IPS-NIHi11 (cell line): ENCODE results near the gene MB.
A peak's percentile ranks its signal among the peaks of the same experiment; 100 is the strongest.
"Not testable (repeated sequence)": the region's sequence is repeated elsewhere in the genome, so short reads cannot be mapped to it uniquely, and the experiment has no call there.

Experiments used
- DNase-seq: peaks from one replicate; pipeline ENCODE4 v3.0.0; 2012; ENCODE audit warnings: mixed read lengths, low spot score

MB gene

GRCh38 chr22:35637254-35637653 is 20.1 kb upstream of the MB start:
- DNase-seq = no peak

- no peak for DNase-seq
Observed at GRCh38 chr22:35634943-35635540, 17.9 kb upstream of the MB start.

GRCh38 chr22:35634015-35634414 is 16.9 kb upstream of the MB start:
- DNase-seq = no peak

GRCh38 chr22:35633520-35633919 is 16.4 kb upstream of the MB start:
- no peak for DNase-seq

GRCh38 chr22:35632935-35633334 is 15.8 kb upstream of the MB start:
- DNase-seq = no peak

GRCh38 chr22:35631597-35631996 is 14.5 kb upstream of the MB start:
- DNase-seq = peak; percentile 75

GRCh38 chr22:35630891-35631290 is 13.8 kb upstream of the MB start:
- DNase-seq = no peak

- peak; percentile 42 for DNase-seq
Observed at GRCh38 chr22:35630387-35630793, 13.3 kb upstream of the MB start.

- peak; percentile 43 for DNase-seq
Observed at GRCh38 chr22:35629406-35630216, 12.5 kb upstream of the MB start.

GRCh38 chr22:35628732-35629131 is 11.6 kb upstream of the MB start:
- DNase-seq = no peak

GRCh38 chr22:35627267-35628041 is 10.3 kb upstream of the MB start:
- peak; percentile 78 for DNase-seq

GRCh38 chr22:35625763-35626432 is 8.8 kb upstream of the MB start:
- DNase-seq = no peak

GRCh38 chr22:35624547-35624946 is 7.4 kb upstream of the MB start:
- DNase-seq = no peak

- not testable (repeated sequence) for DNase-seq
Observed at GRCh38 chr22:35623885-35624284, 6.8 kb upstream of the MB start.

- DNase-seq = peak; percentile 47
Observed at GRCh38 chr22:35622191-35622913, 5.2 kb upstream of the MB start.

GRCh38 chr22:35621451-35621850 is 4.3 kb upstream of the MB start:
- DNase-seq = no peak

GRCh38 chr22:35620624-35621251 is 3.6 kb upstream of the MB start:
- DNase-seq = no peak

- DNase-seq = no peak
Observed at GRCh38 chr22:35619336-35620094, 2.4 kb upstream of the MB start.

- no peak for DNase-seq
Observed at GRCh38 chr22:35618427-35619223, 1.5 kb upstream of the MB start.

GRCh38 chr22:35616043-35616442 is 1.1 kb downstream of the MB start:
- DNase-seq = no peak
